Bronchial smooth muscle cell (primary cell): Measurements from ENCODE around the gene PEX13. TPM values are rescaled to one million over a fixed set of nuclear protein-coding genes. Genes with fewer than 3 reads are reported as not detected.

ENCODE experiments used
- total RNA-seq: library from RNA; depleted of rRNA; stranded (reverse); fragments of >200 nt; gene quantifications from 2 replicates; pipeline ENCODE4 v1.2.1, GENCODE V29; 2014

Gene PEX13, protein sequence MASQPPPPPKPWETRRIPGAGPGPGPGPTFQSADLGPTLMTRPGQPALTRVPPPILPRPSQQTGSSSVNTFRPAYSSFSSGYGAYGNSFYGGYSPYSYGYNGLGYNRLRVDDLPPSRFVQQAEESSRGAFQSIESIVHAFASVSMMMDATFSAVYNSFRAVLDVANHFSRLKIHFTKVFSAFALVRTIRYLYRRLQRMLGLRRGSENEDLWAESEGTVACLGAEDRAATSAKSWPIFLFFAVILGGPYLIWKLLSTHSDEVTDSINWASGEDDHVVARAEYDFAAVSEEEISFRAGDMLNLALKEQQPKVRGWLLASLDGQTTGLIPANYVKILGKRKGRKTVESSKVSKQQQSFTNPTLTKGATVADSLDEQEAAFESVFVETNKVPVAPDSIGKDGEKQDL
- 13.9 and 20.2 TPM in 2 replicates for total RNA-seq

DNA sequence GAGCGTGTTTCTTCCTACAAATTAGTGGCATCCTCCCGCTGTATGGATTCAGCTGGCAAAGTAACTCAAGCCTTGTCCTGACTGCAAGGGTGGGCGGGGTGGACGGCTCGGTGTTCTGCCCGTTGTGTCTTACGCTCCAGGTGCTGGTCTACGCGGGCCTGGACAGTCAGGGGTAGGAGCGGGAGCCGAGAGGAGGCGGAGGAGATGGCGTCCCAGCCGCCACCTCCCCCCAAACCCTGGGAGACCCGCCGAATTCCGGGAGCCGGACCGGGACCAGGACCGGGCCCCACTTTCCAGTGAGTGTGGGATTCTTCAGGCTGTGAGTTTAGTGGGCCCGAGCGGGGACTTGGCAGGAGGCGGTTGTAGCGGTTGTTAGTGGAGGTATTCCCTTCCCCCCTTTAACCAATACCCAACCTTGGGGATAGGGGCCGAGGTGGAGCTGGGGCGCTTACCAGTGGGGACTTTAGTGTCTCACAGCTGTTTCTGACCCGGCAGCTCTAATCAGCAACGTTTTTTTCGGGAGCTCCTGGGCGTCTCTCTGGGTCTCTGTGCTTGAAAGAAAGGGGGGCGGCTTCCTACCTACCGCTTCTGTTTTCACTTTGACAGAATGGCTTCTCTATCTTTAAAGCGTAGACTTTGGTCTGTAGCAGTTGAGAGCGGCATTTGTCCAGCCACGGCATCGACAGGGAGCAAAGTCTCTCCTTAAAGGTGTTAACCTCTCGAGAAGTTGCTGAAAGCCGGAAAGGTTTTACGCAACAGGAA lies at the start of gene PEX13, which contains the start of gene PUS10:
TSS of gene PEX13 (plus strand) at position 165 of the 762 bp plus-strand sequence. CDS start at position 205, 40 bp downstream.
TSS of gene PUS10 (minus strand) at position 700 of the 762 bp plus-strand sequence. CDS start 6,365 bp downstream, outside the sequence.

DNA sequence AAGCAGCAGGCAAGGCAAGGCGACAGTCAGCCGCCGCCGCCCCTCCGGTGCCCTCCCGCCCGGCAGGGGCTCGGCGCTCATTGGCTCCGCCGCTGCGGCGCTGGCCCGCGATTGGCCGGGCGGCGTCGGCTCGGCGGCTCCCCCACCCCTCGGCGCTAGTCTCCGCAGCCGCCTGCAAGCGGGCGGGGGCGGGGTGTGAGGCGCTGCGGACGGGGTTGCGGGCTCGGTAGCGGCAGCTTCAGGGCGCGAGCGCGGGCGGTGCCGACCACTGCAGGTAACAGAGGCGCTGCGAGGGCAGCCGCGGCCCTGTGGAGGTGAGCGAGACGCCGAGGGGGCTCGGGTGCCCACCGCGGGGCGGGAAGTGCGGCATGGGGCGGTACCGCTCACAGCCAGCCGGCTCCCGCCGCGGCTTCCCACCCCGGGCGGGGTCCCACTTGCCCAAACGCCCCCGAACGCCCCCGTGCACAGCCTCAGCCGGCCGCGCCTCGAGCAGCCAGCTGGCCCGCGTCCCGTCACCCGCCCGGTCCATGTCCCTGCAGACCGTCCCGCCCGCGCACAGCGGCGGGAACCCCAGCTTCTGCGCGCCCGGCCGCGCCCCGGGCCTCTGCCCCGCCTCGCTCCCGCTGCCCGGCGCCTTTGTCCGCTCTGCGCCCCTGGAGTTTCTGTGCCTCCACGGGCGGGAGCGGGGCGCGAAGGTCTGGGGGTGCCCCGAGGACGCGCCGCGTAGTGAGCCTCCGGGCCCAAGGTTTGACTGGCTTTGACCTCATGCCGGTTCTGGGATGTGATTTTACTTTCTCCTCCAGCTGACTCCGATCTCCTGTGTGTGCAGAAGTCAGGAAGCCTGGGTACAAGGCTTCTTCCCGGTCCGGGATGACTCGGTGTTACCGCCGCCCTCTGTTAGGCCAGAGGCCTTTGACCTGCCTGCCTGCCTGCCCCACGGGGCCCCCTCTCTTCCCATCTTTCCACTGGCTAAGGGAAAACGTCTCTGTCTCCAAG lies 48.5 kb downstream of the PEX13 start, which contains the start of gene SANBR:
TSS of gene SANBR (plus strand) at position 158 of the 996 bp plus-strand sequence. CDS start 4,480 bp downstream, outside the sequence.

Other genes starting within 250 kb of the PEX13 start
- 1.7 and 2.7 TPM in 2 replicates for gene REL, start 136.1 kb upstream of the PEX13 start, total RNA-seq
- gene PUS10, start 535 bp downstream of the PEX13 start, total RNA-seq = 5.2 and 6.0 TPM in 2 replicates
- gene SANBR, start 48.2 kb downstream of the PEX13 start, total RNA-seq = 11.7 and 17.9 TPM in 2 replicates
- 28.1 and 30.9 TPM in 2 replicates for gene C2orf74, start 144.5 kb downstream of the PEX13 start, total RNA-seq